ENCODE measurements around the gene CRK.
"Not testable (repeated sequence)": the region's sequence is repeated elsewhere in the genome, so short reads cannot be mapped to it uniquely, and the experiment has no call there.

CRK gene

DNA sequence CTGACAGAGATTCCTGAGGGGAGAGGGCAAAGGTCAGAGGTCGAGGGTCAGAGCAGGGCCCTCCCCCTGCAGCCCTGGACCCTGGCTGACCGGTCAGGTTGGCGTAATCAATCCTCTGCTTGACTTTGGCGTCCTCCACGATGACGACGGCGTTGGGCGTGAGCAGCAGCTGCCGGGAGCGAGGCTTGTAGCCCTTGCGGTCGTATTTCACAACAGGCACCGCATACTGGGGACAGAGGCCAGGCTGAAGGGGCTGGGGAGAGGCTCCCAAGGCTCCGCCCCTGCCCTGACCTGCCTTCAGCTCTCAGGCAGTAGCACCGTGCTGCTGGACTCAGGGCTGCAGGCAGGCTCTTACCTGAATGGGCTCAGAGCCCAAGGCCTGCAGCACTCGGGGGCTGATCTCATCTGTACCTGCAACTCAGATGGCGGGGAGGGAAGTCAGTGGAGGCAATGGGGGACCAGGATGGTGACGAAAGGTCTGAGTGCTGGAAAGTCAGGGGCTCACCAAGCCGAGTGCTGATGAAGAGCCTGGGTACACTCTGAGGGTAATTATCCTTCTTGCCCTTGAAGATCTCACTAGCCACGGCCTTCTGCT, 12.0 kb upstream of the CRK start:
- no peak for DNase-seq (ENCODE audit: low read depth, low spot score)

GRCh38 chr17:1467258-1467657, 11.2 kb upstream of the CRK start:
- DNase-seq (ENCODE audit: low read depth, low spot score) = no peak

GRCh38 chr17:1464186-1464585, 8.2 kb upstream of the CRK start:
- DNase-seq (ENCODE audit: low read depth, low spot score) = no peak

GRCh38 chr17:1462164-1463112, 6.4 kb upstream of the CRK start:
- DNase-seq (ENCODE audit: low read depth, low spot score) = no peak

DNA sequence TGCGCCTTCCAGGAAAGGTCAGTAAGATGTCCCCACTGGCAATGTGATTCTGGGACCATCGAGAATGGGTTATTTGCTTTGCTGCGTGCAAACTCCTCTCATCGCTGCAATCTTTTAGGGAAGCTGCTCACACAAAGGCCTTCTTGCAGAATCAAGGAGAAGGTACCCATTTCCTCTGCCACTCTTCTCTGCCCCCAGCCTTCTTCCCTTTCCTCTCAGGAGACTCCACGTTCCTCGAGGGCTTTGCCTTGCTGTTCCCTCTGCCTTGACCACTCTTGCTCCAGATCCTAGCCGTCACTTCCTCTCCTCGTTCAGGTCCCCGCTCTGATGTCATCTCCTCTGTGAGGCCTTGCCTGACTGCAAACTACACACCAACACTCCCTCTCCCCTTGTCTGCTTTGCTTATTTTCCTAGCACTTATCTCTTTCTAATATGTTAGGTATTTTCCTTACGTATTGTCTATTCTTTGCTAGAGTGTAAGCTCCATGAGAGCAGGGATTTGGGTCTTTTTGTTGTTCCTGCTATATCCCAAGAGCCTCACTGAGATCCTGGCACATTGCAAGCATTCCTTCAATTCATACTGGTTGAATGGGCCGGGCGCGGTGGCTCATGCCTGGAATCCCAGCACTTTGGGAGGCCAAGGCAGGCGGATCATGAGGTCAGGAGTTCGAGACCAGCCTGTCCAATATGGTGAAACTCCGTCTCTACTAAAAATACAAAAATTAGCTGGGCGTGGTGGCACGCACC, 5.3 kb upstream of the CRK start:
- DNase-seq (ENCODE audit: low read depth, low spot score) = no peak

GRCh38 chr17:1460233-1460632, 4.2 kb upstream of the CRK start:
- DNase-seq (ENCODE audit: low read depth, low spot score) = no peak

DNA sequence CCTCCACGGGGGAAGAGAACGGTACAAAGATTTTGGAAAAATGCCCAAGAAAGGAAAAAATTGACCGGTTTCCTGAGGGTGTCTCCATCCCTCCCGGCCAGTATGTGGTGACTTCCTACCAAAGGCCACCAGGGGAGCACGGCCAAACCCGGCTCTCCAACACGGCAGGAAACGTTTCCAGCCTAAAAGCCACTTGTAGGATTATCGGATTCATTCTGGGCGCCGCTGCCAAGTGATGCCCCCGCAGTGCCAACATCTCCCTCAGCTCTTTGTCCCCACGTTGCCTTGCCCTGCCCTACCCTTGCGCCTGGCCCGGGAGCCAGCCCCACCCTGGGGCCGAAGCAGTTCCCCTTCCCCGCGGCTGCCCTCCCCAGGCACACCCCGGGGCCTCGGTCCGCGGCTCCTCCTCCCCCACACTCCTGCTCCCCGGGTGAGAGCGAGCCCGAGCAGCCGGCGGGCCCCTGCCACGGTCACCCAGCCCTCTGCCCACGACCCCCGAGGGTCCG, 688 bp downstream of the CRK start:
- DNase-seq (ENCODE audit: low read depth, low spot score) = no peak

DNA sequence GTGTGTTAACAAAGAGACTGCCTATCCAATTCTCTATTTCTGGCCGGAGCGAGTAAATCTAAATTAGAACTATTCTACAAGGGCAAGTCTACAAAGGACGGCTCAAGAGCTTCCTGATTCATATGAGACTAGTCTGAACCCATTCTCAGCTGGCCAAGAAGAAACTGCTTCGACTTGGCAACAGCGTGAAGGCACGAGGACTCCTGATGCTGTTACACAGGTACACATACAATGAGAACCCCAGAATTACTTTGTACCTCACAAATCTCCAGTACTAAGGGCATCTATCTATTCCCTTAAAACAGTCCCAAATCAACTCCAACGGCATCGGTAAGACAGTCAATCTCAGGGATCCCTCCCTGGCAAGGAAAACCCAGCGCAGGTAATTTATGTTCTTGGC, 1.5 kb downstream of the CRK start:
- no peak for DNase-seq (ENCODE audit: low read depth, low spot score)

DNA sequence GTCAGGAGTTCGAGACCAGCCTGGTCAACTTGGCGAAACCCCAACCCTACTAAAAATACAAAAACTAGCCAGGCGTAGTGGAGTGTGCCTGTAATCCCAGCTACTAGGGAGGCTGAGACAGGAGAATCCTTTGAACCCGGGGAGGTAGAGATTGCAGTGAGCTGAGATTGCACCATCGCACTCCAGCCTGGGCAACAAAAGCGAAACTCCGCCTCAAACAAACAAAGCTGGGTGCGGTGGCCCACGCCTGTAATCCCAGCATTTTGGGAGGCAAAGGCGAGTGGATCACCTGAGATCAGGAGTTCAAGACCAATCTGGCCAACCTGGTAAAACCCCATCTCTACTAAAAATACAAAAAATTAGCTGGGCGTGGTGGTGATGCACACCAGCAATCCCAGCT, 2.3 kb downstream of the CRK start:
- not testable (repeated sequence) for DNase-seq (ENCODE audit: low read depth, low spot score)

- DNase-seq (ENCODE audit: low read depth, low spot score) = no peak
Observed at GRCh38 chr17:1452836-1453235, 3.2 kb downstream of the CRK start.

- DNase-seq (ENCODE audit: low read depth, low spot score) = not testable (repeated sequence)
Observed at GRCh38 chr17:1450261-1450660, 5.8 kb downstream of the CRK start.

- DNase-seq (ENCODE audit: low read depth, low spot score) = no peak
Observed at GRCh38 chr17:1449412-1449967, 6.5 kb downstream of the CRK start.

GRCh38 chr17:1447052-1447451, 9.0 kb downstream of the CRK start:
- DNase-seq (ENCODE audit: low read depth, low spot score) = no peak

DNA sequence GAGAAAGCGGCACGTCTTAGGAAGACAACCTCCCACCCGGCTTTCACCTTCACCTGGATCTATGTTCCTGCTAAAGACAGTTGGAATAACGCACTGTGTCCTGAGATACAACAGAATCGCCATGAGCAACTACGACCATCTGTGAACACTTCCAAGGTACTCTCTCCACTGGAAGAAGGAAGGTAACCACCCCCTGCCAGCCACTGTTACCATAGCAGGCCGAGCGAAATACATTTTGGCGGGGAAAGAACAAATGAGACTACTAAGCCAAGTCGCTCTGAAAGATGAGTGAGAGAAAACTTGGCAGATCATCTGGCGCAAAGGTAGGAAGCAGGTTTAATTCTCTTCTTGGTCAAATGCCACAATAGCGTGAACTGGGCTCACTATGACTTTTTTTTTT, 9.8 kb downstream of the CRK start:
- DNase-seq (ENCODE audit: low read depth, low spot score) = no peak

- DNase-seq (ENCODE audit: low read depth, low spot score) = not testable (repeated sequence)
Observed at GRCh38 chr17:1445695-1446094, 10.3 kb downstream of the CRK start.

DNA sequence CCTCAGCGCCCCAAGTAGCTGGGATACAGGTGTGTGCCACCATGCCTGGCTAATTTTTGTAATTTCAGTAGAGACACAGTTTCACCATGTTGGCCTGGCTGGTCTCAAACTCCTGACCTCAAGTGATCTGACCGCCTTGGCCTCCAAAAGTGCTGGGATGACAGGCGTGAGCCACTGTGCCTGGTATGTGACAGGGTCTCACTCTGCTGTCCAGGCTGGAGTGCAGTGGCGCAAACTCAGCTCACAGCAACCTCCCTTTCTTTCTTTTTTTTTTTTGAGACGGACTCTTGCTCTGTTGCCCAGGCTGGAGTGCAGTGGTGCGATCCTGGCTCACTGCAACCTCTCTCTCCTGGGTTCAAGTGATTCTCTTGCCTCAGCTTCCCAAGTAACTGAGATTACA, 13.3 kb downstream of the CRK start:
- DNase-seq (ENCODE audit: low read depth, low spot score) = not testable (repeated sequence)

DNA sequence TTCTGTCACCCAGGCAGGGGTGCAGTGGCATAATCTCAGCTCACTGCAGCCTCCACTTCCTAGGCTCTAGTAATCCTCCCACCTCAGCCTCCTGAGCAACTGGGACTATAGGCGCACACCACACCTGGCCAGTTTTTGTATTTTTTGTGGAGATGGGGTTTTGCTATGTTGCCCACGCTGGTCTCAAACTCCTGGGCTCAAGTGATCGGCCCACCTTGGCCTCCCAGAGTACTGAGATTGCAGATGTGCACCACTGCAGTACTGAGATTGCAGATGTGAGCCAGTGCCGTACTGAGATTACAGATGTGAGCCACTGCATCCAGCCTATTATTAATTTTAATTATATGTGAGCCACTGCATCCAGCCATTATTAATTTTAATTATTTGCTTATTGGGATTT, 13.8 kb downstream of the CRK start:
- DNase-seq (ENCODE audit: low read depth, low spot score) = no peak

- DNase-seq (ENCODE audit: low read depth, low spot score) = no peak
Observed at GRCh38 chr17:1440921-1441320, 15.1 kb downstream of the CRK start.

DNA sequence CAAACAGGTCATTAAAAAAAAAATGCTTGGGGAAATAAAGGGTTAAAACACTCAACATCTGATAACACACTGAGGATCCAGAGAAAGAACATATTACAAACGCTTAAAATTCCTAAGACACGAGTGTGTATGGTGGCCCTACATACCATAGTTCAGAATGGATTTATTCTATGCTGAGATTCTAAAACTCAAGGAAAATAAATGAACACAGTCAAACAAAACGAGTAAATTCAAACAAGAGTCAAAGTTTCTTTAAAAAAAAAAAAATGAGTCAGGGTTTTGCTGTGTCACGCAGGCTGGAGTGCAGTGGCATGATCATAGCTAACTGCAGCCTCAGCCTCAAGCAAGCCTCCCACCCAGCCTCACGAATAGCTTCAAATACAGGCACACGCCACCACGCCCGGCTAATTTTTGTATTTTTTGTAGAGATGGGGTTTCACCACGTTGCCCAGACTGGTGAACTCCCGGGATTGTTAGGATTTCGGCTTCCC, 17.4 kb downstream of the CRK start:
- DNase-seq (ENCODE audit: low read depth, low spot score) = no peak

DNA sequence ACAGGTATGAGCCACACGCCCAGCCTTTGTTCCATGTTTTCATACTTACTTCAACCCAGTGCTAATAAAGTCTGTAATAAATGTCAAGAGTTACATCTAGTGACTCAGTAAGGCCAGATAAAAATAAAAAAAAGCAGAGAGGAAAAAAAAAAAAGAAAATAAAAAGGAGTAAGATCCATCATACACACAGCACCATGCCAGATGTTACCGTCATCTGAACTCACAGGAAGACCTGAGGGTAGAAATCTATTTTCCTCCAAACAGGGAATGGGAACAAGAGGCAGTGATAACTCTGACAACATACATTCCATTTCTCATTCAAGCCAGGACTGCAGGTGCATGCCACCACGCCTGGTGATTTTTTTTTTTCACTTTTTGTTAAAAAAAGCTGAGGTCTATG, 20.7 kb downstream of the CRK start:
- DNase-seq (ENCODE audit: low read depth, low spot score) = no peak

GRCh38 chr17:1434150-1434549, 21.9 kb downstream of the CRK start:
- DNase-seq (ENCODE audit: low read depth, low spot score) = no peak

- no peak for DNase-seq (ENCODE audit: low read depth, low spot score)
Observed at GRCh38 chr17:1431631-1432104, 24.4 kb downstream of the CRK start.
